ENCODE results near the gene CTNNA1.

DNA sequence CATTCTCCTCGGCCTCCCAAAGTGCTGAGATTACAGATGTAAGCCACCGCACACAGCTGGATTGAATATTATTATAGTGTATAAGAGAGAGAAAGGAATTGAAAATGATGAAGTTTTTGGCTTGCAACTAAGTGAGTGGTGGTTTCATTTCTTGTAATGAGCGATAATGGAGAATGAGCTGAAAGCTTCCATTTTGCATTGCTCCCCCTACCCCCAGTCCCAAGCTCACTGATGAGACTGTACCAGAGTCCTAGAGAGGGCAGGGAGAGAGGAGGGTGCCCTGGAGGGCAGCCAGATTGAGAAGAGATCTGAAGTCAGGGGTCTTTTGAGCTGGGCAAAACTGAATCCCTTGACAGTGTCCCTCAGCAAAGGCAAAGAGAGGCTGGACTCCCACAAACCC, 38.5 kb upstream of the CTNNA1 start:
- no peak for TF ChIP-seq GATA2 (CRISPR knock-in tag; IDR thresholded peaks at IDR 0.05)
- TF ChIP-seq, protein P1, sequence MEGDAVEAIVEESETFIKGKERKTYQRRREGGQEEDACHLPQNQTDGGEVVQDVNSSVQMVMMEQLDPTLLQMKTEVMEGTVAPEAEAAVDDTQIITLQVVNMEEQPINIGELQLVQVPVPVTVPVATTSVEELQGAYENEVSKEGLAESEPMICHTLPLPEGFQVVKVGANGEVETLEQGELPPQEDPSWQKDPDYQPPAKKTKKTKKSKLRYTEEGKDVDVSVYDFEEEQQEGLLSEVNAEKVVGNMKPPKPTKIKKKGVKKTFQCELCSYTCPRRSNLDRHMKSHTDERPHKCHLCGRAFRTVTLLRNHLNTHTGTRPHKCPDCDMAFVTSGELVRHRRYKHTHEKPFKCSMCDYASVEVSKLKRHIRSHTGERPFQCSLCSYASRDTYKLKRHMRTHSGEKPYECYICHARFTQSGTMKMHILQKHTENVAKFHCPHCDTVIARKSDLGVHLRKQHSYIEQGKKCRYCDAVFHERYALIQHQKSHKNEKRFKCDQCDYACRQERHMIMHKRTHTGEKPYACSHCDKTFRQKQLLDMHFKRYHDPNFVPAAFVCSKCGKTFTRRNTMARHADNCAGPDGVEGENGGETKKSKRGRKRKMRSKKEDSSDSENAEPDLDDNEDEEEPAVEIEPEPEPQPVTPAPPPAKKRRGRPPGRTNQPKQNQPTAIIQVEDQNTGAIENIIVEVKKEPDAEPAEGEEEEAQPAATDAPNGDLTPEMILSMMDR (IDR thresholded peaks at IDR 0.05): no peak

All from SK-N-SH (cell line).